ENCODE measurements around the gene ZNF92.
"Not testable (repeated sequence)": the region's sequence is repeated elsewhere in the genome, so short reads cannot be mapped to it uniquely, and the experiment has no call there.

ZNF92 gene

DNA sequence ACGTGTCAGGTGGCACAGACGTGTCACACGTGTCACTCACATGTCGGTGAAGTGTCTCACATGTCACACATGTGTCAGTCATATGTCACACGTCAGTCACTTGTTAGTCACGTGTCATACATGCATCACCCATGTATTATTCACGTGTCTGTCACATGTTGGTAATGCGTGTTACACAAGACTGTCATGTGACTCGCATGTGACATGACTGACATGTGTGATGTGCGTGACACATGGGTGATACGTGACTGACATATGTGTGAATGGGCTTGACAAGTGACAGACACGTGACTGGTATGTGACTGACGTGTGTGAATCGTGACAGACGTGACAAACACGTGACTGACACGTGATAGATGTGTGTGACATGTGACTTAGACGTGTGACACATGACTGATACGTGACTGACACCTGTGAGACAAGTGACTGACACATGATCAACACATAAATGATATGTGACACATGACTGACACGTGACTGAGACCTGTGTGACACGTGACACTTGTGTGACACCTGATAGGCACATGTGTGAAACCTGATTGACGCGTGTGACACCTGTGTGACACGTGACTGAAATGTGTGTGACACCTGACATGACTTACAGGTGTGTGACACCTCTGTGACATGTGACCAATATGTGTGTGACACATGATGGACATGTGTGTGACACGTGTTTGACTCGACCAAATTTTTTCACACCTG, 56.1 kb downstream of the ZNF92 start:
- DNase-seq, result no peak

- no peak for DNase-seq
Observed at GRCh38 chr7:65430344-65431186, 56.9 kb downstream of the ZNF92 start.

- no peak for DNase-seq
Observed at GRCh38 chr7:65434307-65434706, 60.7 kb downstream of the ZNF92 start.

DNA sequence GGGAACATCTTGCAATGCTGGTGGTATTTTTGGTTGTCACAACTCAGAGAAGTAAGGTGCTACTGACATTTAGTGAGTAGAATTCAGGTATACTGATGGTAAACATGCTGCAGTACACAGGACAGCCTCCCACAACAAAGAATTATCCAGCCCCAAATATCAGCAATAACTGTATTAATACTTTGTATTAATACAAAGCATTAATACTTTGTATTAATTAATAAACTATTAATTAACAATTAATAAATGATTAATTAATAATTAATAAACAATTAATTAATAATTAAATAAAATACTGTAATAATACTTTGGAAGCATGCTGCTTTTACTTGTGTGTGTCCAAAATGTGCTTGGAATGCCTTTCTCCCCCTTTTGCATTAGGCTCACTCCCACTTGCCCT, 62.5 kb downstream of the ZNF92 start:
- DNase-seq, result no peak

GRCh38 chr7:65438598-65438997, 64.9 kb downstream of the ZNF92 start:
- no peak for DNase-seq

GRCh38 chr7:65441010-65441409, 67.4 kb downstream of the ZNF92 start:
- no peak for DNase-seq

DNA sequence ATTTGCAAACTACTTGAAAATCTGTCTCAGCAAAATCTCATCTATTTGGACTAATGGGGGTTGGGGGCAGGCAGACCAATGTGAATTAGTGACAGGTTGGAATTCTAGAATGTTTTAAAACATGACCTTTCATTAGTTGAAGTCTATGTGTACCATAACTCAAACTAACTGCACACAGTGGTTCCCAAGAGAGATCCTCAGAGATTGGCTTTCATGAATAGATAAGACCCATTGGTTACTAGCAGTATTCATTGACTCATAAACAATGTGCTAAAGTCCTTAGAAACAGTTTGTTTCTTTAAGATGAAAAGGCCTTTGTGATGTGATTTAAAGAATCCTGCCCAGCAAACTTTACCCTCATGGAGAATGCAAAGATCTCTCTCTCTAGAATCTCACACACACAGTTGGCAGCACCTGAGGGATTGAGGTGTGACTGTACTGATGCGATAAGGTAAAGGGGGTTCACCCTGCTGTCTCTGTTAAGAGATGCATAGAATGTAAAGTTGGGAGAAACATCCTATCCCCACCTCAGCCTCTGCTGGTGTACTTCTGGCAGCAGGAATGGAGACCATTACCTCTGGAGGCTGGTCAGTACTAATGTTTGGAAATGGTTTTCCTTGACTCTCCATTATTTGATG, 70.7 kb downstream of the ZNF92 start:
- DNase-seq, result no peak

DNA sequence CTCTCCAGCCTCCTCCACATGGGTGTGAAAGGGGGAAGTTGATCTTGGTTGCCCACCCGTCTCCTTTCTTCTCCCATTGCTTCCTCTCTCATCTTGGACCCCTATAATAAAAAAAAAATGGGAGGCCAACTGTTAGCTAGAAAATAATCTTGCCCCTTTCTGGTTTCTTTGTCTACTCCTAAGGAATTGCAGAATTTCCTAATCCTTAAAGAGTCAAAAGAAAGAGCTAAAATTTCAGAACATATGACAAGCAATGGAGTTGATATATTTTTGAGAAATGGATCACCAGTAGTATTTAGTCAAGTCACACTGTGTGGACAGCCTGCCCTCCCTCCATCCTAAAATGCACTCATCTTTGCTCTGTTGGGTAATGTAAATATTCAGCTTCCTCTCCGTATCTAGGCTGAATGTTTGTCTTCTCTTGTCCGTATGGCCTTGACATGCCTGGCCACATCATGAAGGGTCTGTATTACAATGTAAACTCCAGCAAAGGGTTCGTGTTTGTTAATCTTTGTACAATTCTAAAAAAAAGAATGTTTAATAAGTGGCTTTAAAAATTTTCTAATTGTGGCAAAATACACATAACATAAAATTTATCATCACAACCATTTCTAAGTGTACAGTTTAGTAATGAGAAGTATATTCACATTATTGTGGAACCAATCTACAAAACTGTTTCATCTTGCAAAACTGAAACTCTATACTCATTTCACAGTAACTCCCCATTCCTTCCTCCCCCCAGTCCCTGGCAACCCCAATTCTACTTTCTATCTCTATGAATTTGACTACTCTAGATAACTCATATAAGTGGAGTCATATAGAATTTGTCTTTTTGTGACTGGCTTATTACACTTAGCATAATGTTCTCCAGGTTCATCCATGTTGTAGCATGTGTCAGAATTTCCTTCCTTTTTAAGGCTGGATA, 71.5 kb downstream of the ZNF92 start:
- no peak for DNase-seq

DNA sequence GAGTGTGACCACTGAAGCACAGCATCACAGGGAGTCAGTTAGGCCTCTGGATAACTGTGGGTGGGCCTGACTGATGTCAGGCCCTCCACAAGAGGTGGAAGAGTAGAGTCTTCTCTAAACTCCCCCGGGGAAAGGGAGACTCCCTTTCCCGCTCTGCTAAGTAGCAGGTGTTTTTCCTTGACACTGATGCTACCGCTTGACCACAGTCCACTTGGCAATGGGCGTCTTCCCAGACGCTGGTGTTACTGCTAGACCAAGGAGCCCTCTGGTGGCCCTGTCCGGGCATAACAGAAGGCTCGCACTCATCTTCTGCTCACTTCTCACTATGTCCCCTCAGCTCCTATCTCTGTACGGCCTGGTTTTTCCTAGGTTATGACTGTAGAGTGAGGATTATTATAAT, 73.4 kb downstream of the ZNF92 start:
- DNase-seq, result not testable (repeated sequence)

- no peak for DNase-seq
Observed at GRCh38 chr7:65448816-65449504, 75.3 kb downstream of the ZNF92 start.

DNA sequence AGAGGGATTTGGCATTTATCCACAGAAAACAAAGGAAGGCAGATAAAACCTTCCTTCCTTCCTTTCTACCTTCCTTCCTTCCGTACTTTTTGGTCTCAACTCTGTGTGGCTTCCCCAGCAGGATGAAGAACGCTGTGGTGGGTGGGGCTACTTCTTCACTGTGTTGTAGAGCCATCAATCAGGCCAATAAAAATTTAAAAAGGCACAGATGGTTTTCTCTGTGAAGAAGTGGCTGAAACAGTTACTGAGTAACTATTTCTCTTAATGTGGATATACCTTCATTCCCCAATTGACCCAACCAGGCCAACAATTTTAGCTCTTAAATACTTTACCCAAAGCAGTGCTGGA, 75.8 kb downstream of the ZNF92 start:
- DNase-seq, result no peak

Measured in CD4-positive, alpha-beta T cell treated with Interferon gamma for 1 hour (primary cell).